IMR-90 (cell line): Measurements from ENCODE around the gene BAIAP2. TPM values are rescaled to one million over a fixed set of nuclear protein-coding genes. Genes with fewer than 3 reads are reported as not detected.

Experiments used
- ATAC-seq: fragments of 200-7000 bp; cut with Tn5 transposase; 2 replicates; pipeline ENCODE4 v1.9.1; 2020; ENCODE audit warnings: low read depth, mild to moderate bottlenecking, moderate library complexity
- BruUV-seq: library from RNA; stranded (reverse); fragments of 400-500 nt; replicated peaks from 2 replicates; lab custom pipeline; 2021; lab: Mats Ljungman, UMichigan
- CTCF ChIA-PET: fragments of 300-600 bp; formaldehyde crosslinking; extraction: SDS; loops from one replicate; lab custom pipeline; 2021; ENCODE audit warnings: antibody characterized with exemption; lab: Yijun Ruan, JAX
- POLR2A ChIA-PET: fragments of 300-600 bp; sonication (Branson Sonifier 250); formaldehyde crosslinking; loops from one replicate; lab custom pipeline; 2022; ENCODE audit warnings: antibody characterized with exemption; ENCODE audit not compliant: unreplicated experiment; lab: Charles Lee
- DNase-seq: peaks from one replicate; pipeline ENCODE4 v3.0.0; 2013
- H2AFZ ChIP-seq: replicated peaks from 2 replicates; pipeline ENCODE3; 2013; ENCODE audit warnings: low read length, mild to moderate bottlenecking; ENCODE audit not compliant: poor library complexity
- H2AK5ac ChIP-seq: 2 replicates; pipeline ENCODE4 v1.6.1; 2013; ENCODE audit warnings: low read depth, low read length, inconsistent platforms
- H2AK9ac ChIP-seq: replicated peaks from 2 replicates; pipeline ENCODE3; 2013; ENCODE audit warnings: mild to moderate bottlenecking, low read depth, low read length, moderate library complexity; ENCODE audit not compliant: poor library complexity
- H2BK120ac ChIP-seq: 2 replicates; pipeline ENCODE4 v1.6.1; 2013; ENCODE audit warnings: low read depth, low read length, inconsistent platforms
- H2BK15ac ChIP-seq: 3 replicates; pipeline ENCODE4 v1.6.1; 2013; ENCODE audit warnings: low read depth, low read length, inconsistent platforms
- H2BK20ac ChIP-seq: 2 replicates; pipeline ENCODE4 v1.6.1; 2013; ENCODE audit warnings: low read depth, mild to moderate bottlenecking, inconsistent platforms, low read length, moderate library complexity
- H2BK5ac ChIP-seq: 2 replicates; pipeline ENCODE4 v1.6.1; 2013; ENCODE audit warnings: mild to moderate bottlenecking, low read depth, low read length, inconsistent platforms; ENCODE audit not compliant: poor library complexity, severe bottlenecking
- H3K14ac ChIP-seq: replicated peaks from 2 replicates; pipeline ENCODE4 v1.6.1; 2013; ENCODE audit warnings: low read depth, low read length, inconsistent platforms
- H3K18ac ChIP-seq: 2 replicates; pipeline ENCODE4 v1.6.1; 2013; ENCODE audit warnings: low read depth, low read length, control low read depth
- H3K23ac ChIP-seq: 2 replicates; pipeline ENCODE4 v1.6.1; 2013; ENCODE audit warnings: low read depth, low read length, inconsistent platforms
- H3K27ac ChIP-seq: 2 replicates; pipeline ENCODE4 v1.5.1; 2013; ENCODE audit warnings: mild to moderate bottlenecking, control low read depth, low read length; ENCODE audit not compliant: insufficient read depth
- H3K27me3 ChIP-seq: 2 replicates; pipeline ENCODE4 v1.6.1; 2013; ENCODE audit warnings: low read length; ENCODE audit not compliant: control insufficient read depth, insufficient read depth
- H3K36me3 ChIP-seq: 2 replicates; pipeline ENCODE4 v1.6.1; 2013; ENCODE audit warnings: low read length, mixed read lengths; ENCODE audit not compliant: control insufficient read depth, insufficient read depth
- H3K4ac ChIP-seq: 2 replicates; pipeline ENCODE4 v1.6.1; 2013; ENCODE audit warnings: low read depth, low read length, inconsistent platforms
- H3K4me1 ChIP-seq: 2 replicates; pipeline ENCODE4 v1.6.1; 2013; ENCODE audit warnings: low read length, mixed read lengths; ENCODE audit not compliant: control insufficient read depth, insufficient read depth
- H3K4me2 ChIP-seq: 2 replicates; pipeline ENCODE4 v1.6.1; 2013; ENCODE audit warnings: low read depth, mild to moderate bottlenecking, control low read depth, low read length, moderate library complexity
- H3K4me3 ChIP-seq: 2 replicates; pipeline ENCODE4 v1.5.1; 2013; ENCODE audit warnings: low read depth, mild to moderate bottlenecking, control low read depth, low read length, moderate library complexity; ENCODE audit not compliant: insufficient read depth
- H3K56ac ChIP-seq: 2 replicates; pipeline ENCODE4 v1.6.1; 2013; ENCODE audit warnings: low read length, inconsistent platforms; ENCODE audit not compliant: insufficient read depth; ENCODE audit errors: extremely low read depth
- H3K79me1 ChIP-seq, 2 experiments: 2 replicates each; pipeline ENCODE4 v1.6.1; 2013; ENCODE audit warnings: low read length in 2 of 2, inconsistent platforms in 1 of 2, low read depth in 1 of 2
- H3K9ac ChIP-seq: 2 replicates; pipeline ENCODE4 v1.6.1; 2013; ENCODE audit warnings: low read depth, low read length, control low read depth
- H3K9me1 ChIP-seq: 2 replicates; pipeline ENCODE4 v1.6.1; 2013; ENCODE audit warnings: low read length, inconsistent platforms; ENCODE audit not compliant: insufficient read depth
- H3K9me3 ChIP-seq: 2 replicates; pipeline ENCODE4 v1.6.1; 2013; ENCODE audit warnings: low read length; ENCODE audit not compliant: control insufficient read depth, insufficient read depth
- H4K20me1 ChIP-seq: 2 replicates; pipeline ENCODE4 v1.6.1; 2013; ENCODE audit warnings: low read length, inconsistent platforms; ENCODE audit not compliant: insufficient read depth
- H4K5ac ChIP-seq: 2 replicates; pipeline ENCODE4 v1.6.1; 2013; ENCODE audit warnings: mild to moderate bottlenecking, low read depth, low read length, control low read depth
- H4K8ac ChIP-seq, 2 experiments: 2 replicates each; pipeline ENCODE4 v1.6.1; 2013; ENCODE audit warnings: low read depth in 2 of 2, low read length in 2 of 2, control low read depth in 1 of 2, inconsistent platforms in 1 of 2
- H4K91ac ChIP-seq: 2 replicates; pipeline ENCODE4 v1.6.1; 2013; ENCODE audit warnings: low read depth, low read length, inconsistent platforms; ENCODE audit not compliant: insufficient read depth
- BHLHE40 ChIP-seq: fragments of 150-350 bp; IDR thresholded peaks from 2 replicates; pipeline ENCODE4 v1.6.1; 2016; ENCODE audit warnings: mild to moderate bottlenecking, low read depth, low read length
- CEBPB ChIP-seq: IDR thresholded peaks from 2 replicates; pipeline ENCODE4 v1.6.1; 2012; ENCODE audit warnings: low read depth, low read length, improper control_type of control experiment
- CHD1 ChIP-seq: IDR thresholded peaks from 2 replicates; pipeline ENCODE4 v1.6.1; 2012; ENCODE audit warnings: low read depth, low read length, improper control_type of control experiment
- FOS ChIP-seq: fragments of 150-350 bp; IDR thresholded peaks from 2 replicates; pipeline ENCODE4 v1.6.1; 2016; ENCODE audit warnings: low read depth, low read length
- MAFK ChIP-seq: IDR thresholded peaks from 2 replicates; pipeline ENCODE4 v1.6.1; 2012; ENCODE audit warnings: low read depth, low read length, improper control_type of control experiment
- MAZ ChIP-seq: IDR thresholded peaks from 2 replicates; pipeline ENCODE4 v1.6.1; 2012; ENCODE audit warnings: low read depth, mild to moderate bottlenecking, low read length, improper control_type of control experiment, moderate library complexity, borderline replicate concordance
- MXI1 ChIP-seq: IDR thresholded peaks from 2 replicates; pipeline ENCODE4 v1.6.1; 2012; ENCODE audit warnings: low read depth, mild to moderate bottlenecking, low read length, moderate library complexity, borderline replicate concordance
- NFE2L2 ChIP-seq: fragments of 150-350 bp; IDR thresholded peaks from 2 replicates; pipeline ENCODE4 v1.6.1; 2016; ENCODE audit warnings: low read depth, mild to moderate bottlenecking, low read length
- POLR2A ChIP-seq: IDR thresholded peaks from 2 replicates; pipeline ENCODE4 v1.6.1; 2012; ENCODE audit warnings: mild to moderate bottlenecking, low read depth, low read length
- RAD21 ChIP-seq: IDR thresholded peaks from 2 replicates; pipeline ENCODE4 v1.6.1; 2012; ENCODE audit warnings: low read length, improper control_type of control experiment
- RCOR1 ChIP-seq: IDR thresholded peaks from 2 replicates; pipeline ENCODE4 v1.6.1; 2012; ENCODE audit warnings: mild to moderate bottlenecking, low read length, improper control_type of control experiment; ENCODE audit not compliant: insufficient replicate concordance
- RFX5 ChIP-seq: IDR thresholded peaks from 2 replicates; pipeline ENCODE4 v1.8.0; 2012; ENCODE audit warnings: low read depth, mild to moderate bottlenecking, low read length, moderate library complexity
- SMC3 ChIP-seq: fragments of 150-350 bp; IDR thresholded peaks from 2 replicates; pipeline ENCODE4 v1.6.1; 2016; ENCODE audit warnings: low read depth, mild to moderate bottlenecking, antibody characterized with exemption, low read length, moderate library complexity
- WGBS, 2 experiments: methylation state at CpG; one replicate each; pipeline versions ENCODE4 v1.1.5 to v1.1.7; 2013; ENCODE audit warnings: missing lambda C conversion rate in 2 of 2; ENCODE audit not compliant: insufficient read length in 1 of 2; ENCODE audit errors: extremely low coverage in 2 of 2; 5-methylcytosine and 5-hydroxymethylcytosine counted together
- dilution Hi-C: fragments of 300-500 bp; cut with HindIII; formaldehyde crosslinking; loops from one replicate; pipeline ENCODE4 v1.14.3; 2018; ENCODE audit warnings: low sequenced_read_pairs; ENCODE audit not compliant: unreplicated experiment
- in situ Hi-C: fragments of 300-500 bp; cut with MboI; formaldehyde crosslinking; loops from 3 replicates; pipeline ENCODE4 v1.14.3; 2019; ENCODE audit warnings: low sequenced_read_pairs, inconsistent platforms, mixed read lengths
- intact Hi-C: fragments of 100-400 bp; cut with micrococcal nuclease; formaldehyde crosslinking; loops from 2 replicates; pipeline ENCODE4 v1.10.0; 2022
- polyA plus RNA-seq, 3 experiments: library from polyadenylated mRNA; depleted of rRNA; stranded (reverse); fragments of >200 nt; gene quantifications; 2 replicates each; pipeline ENCODE4 v1.2.3, GENCODE V29; 2012; ENCODE audit warnings: low replicate concordance in 1 of 3
- total RNA-seq: library from RNA; depleted of rRNA; stranded (reverse); fragments of >200 nt; gene quantifications from 2 replicates; pipeline ENCODE4 v1.2.3, GENCODE V29; 2012
- TF ChIP-seq, protein P1 (sequence below): conservative IDR thresholded peaks from 2 replicates; pipeline ENCODE4 v1.5.1; 2012; ENCODE audit warnings: mild to moderate bottlenecking, low read depth, low read length, improper control_type of control experiment
- TF ChIP-seq, protein P2 (sequence below): fragments of 150-350 bp; IDR thresholded peaks from 2 replicates; pipeline ENCODE4 v1.6.1; 2017; ENCODE audit warnings: mild to moderate bottlenecking, antibody characterized with exemption, low read length, low read depth
- TF ChIP-seq, protein P3 (sequence below): fragments of 150-350 bp; IDR thresholded peaks from 2 replicates; pipeline ENCODE4 v1.6.1; 2016; ENCODE audit warnings: low read depth, mild to moderate bottlenecking, low read length, moderate library complexity, borderline replicate concordance

The BAIAP2 gene
- total and polyA plus RNA-seq, 2 of the 4 experiments (the other 2 are of a cell fraction): 18.3 to 32.6 TPM

DNA sequence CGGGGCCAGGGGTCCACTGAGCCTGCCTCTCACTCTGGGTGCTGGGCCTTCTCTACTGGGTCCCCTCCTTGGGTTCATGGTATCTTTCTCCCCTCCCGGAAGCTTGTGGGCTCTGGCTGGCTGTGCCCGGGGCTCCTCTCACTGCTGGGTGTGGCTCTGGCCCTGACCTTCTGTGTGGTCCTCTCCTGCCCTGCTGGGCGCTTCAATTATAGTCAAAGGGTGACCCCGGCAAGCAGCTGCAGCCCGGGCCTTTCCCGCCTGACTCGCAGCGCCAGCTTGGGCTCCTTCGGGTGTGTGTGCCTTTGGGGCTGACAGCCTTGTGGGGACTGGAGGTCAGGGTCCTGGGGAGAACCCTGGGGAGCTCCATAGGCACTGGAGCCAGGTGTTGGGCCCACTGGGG is 76.1 kb downstream of the BAIAP2 start:
- ChIA-PET CTCF (no interaction called here), POLR2A (no interaction called here)
- no peak overlapping the region for H2AFZ ChIP-seq
- no peak overlapping the region for H2BK15ac ChIP-seq
- H3K4me2 ChIP-seq: no peak overlapping the region
- no peak overlapping the region for H3K18ac ChIP-seq
- H2AK5ac ChIP-seq: no peak overlapping the region
- H3K9me1 ChIP-seq: no peaks in the 10 kb centered on the region
- H3K4me1 ChIP-seq: no peaks in the 10 kb centered on the region
- no peak overlapping the region for H3K4me3 ChIP-seq
- BruUV-seq: no TSS peak
- DNase-seq: no peak
- no peak overlapping the region for H3K4ac ChIP-seq
- no peak overlapping the region for H2BK5ac ChIP-seq
- no peak overlapping the region for H2AK9ac ChIP-seq
- H4K20me1 ChIP-seq: no peaks in the 10 kb centered on the region
- H2BK20ac ChIP-seq: no peak overlapping the region
- H2BK120ac ChIP-seq: no peak overlapping the region
- dilution Hi-C loops (no loop called here), intact Hi-C loops (no loop called here), in situ Hi-C loops (no loop called here)
- H3K9me3 ChIP-seq: no peaks in the 10 kb centered on the region
- no peak for ATAC-seq
- no peak overlapping the region for H3K9ac ChIP-seq
- H4K5ac ChIP-seq: no peak overlapping the region
- no peak overlapping the region for H4K8ac ChIP-seq
- TF ChIP-seq SMC3 (no peak), CEBPB (no peak), MXI1 (no peak), MAZ (no peak), MAFK (no peak), POLR2A (no peak), BHLHE40 (no peak), RFX5 (no peak), RAD21 (no peak), RCOR1 (no peak), FOS (no peak), NFE2L2 (no peak), CHD1 (no peak)
- TF ChIP-seq, protein P1, sequence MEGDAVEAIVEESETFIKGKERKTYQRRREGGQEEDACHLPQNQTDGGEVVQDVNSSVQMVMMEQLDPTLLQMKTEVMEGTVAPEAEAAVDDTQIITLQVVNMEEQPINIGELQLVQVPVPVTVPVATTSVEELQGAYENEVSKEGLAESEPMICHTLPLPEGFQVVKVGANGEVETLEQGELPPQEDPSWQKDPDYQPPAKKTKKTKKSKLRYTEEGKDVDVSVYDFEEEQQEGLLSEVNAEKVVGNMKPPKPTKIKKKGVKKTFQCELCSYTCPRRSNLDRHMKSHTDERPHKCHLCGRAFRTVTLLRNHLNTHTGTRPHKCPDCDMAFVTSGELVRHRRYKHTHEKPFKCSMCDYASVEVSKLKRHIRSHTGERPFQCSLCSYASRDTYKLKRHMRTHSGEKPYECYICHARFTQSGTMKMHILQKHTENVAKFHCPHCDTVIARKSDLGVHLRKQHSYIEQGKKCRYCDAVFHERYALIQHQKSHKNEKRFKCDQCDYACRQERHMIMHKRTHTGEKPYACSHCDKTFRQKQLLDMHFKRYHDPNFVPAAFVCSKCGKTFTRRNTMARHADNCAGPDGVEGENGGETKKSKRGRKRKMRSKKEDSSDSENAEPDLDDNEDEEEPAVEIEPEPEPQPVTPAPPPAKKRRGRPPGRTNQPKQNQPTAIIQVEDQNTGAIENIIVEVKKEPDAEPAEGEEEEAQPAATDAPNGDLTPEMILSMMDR: no peak
- TF ChIP-seq, protein P2, sequence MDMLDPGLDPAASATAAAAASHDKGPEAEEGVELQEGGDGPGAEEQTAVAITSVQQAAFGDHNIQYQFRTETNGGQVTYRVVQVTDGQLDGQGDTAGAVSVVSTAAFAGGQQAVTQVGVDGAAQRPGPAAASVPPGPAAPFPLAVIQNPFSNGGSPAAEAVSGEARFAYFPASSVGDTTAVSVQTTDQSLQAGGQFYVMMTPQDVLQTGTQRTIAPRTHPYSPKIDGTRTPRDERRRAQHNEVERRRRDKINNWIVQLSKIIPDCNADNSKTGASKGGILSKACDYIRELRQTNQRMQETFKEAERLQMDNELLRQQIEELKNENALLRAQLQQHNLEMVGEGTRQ: no peak
- TF ChIP-seq, protein P3, sequence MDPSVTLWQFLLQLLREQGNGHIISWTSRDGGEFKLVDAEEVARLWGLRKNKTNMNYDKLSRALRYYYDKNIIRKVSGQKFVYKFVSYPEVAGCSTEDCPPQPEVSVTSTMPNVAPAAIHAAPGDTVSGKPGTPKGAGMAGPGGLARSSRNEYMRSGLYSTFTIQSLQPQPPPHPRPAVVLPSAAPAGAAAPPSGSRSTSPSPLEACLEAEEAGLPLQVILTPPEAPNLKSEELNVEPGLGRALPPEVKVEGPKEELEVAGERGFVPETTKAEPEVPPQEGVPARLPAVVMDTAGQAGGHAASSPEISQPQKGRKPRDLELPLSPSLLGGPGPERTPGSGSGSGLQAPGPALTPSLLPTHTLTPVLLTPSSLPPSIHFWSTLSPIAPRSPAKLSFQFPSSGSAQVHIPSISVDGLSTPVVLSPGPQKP: no peak
- H3K27me3 ChIP-seq: no peaks in the 10 kb centered on the region
- no peak overlapping the region for H3K56ac ChIP-seq
- no peak overlapping the region for H4K91ac ChIP-seq
- no peak overlapping the region for H3K23ac ChIP-seq
- peaks cover 3% of the 10 kb centered on the region; the same call in 1 of the 2 replicates for H3K36me3 ChIP-seq
- no peak overlapping the region for H3K14ac ChIP-seq
- WGBS, 2 experiments: 81% methylated on average over 3 of the region's 10 CpGs; no CpG with 5 or more reads in 1 of the 2 experiments
- no peak overlapping the region for H3K27ac ChIP-seq
- no peaks in the 10 kb centered on the region for H3K79me1 ChIP-seq
